GM12872 (cell line): Measurements from ENCODE around the gene IL5RA.

Experiments
- TF ChIP-seq, protein P1 (sequence below): IDR thresholded peaks from 3 replicates; pipeline ENCODE4 v1.5.1; 2011; ENCODE audit warnings: low read depth, mild to moderate bottlenecking, low read length, moderate library complexity; ENCODE audit not compliant: insufficient read depth

The IL5RA gene

GRCh38 chr3:3020209-3020608, 90.0 kb downstream of the IL5RA start:
- TF ChIP-seq, protein P1, sequence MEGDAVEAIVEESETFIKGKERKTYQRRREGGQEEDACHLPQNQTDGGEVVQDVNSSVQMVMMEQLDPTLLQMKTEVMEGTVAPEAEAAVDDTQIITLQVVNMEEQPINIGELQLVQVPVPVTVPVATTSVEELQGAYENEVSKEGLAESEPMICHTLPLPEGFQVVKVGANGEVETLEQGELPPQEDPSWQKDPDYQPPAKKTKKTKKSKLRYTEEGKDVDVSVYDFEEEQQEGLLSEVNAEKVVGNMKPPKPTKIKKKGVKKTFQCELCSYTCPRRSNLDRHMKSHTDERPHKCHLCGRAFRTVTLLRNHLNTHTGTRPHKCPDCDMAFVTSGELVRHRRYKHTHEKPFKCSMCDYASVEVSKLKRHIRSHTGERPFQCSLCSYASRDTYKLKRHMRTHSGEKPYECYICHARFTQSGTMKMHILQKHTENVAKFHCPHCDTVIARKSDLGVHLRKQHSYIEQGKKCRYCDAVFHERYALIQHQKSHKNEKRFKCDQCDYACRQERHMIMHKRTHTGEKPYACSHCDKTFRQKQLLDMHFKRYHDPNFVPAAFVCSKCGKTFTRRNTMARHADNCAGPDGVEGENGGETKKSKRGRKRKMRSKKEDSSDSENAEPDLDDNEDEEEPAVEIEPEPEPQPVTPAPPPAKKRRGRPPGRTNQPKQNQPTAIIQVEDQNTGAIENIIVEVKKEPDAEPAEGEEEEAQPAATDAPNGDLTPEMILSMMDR = no peak
